Measurements from ENCODE around the gene CATSPERD. TPM values are rescaled to one million over a fixed set of nuclear protein-coding genes. Genes with fewer than 3 reads are reported as not detected.

The CATSPERD gene
- total and polyA plus RNA-seq, 9 of the 15 experiments (the other 6 are each of a cell fraction or from before 2014, with no cell fraction given) = not detected

- TF ChIP-seq ZNF609 (CRISPR knock-in tag; IDR thresholded peaks at IDR 0.05; ENCODE audit: borderline replicate concordance) (no peak), CHD1 (IDR thresholded peaks at IDR 0.05; ENCODE audit: low read length) (no peak), ATF1 (CRISPR knock-in tag; IDR thresholded peaks at IDR 0.05) (no peak), ATF1 (tag; IDR thresholded peaks at IDR 0.05) (no peak), ZNF280B (CRISPR knock-in tag; IDR thresholded peaks at IDR 0.05) (no peak), RBM25 (IDR thresholded peaks at IDR 0.05; ENCODE audit: low read depth, low read length, severe bottlenecking) (no peak), ZBTB40 (IDR thresholded peaks at IDR 0.05) (no peak), ZBTB40 (CRISPR knock-in tag; IDR thresholded peaks at IDR 0.05) (no peak)
These were observed 54.5 kb downstream of the CATSPERD start (continued) for GRCh38 chr19:5774921-5775320.

Measured in K562 (cell line).